Neural cell (in vitro differentiated cells): Measurements from ENCODE around the gene ERBB4.

Experiments used
- EP300 ChIP-seq: fragments of 450-650 bp; conservative IDR thresholded peaks from 2 replicates; pipeline ENCODE4 v1.6.1; 2014; ENCODE audit warnings: antibody characterized with exemption, mild to moderate bottlenecking, moderate library complexity; ENCODE audit not compliant: poor library complexity, severe bottlenecking
- POLR2AphosphoS5 ChIP-seq: IDR thresholded peaks from 2 replicates; pipeline ENCODE4 v1.6.1; 2012

DNA sequence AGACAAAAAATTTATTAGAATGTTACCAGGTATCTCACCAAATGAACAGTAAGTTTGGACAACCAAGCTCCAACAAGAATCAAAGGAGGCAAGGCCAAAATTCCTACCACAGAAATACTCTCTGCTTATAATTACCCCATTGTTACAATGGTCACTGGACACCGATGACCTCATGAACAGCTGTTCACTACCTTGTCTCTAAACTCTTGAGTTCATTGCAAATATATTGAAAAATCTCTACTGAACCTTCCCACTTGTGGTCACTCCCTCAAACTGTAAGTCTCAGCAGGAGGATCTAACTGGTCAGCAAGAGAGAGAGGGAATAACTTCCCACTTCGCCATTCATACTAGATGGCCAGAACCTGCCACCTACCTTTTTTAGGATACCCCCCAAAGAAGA, 50.0 kb downstream of the ERBB4 start:
- TF ChIP-seq EP300 (no peak), POLR2AphosphoS5 (no peak)
